Endothelial cell of umbilical vein (primary cell): ENCODE data around the gene OTULIN.

ENCODE experiments used
- CTCF ChIP-seq, 2 donors: IDR thresholded peaks; 1 replicate in 1 of 2; 2 replicates in 1 of 2; pipeline ENCODE4 v1.5.1; 2011; ENCODE audit warnings: low read length in 2 of 2, mild to moderate bottlenecking in 2 of 2, moderate library complexity in 2 of 2, control low read depth in 1 of 2, inconsistent platforms in 1 of 2, low read depth in 1 of 2; ENCODE audit not compliant: insufficient read depth in 1 of 2; ENCODE audit errors: extremely low read depth in 1 of 2
- FOS ChIP-seq: IDR thresholded peaks from 2 replicates; pipeline ENCODE4 v1.6.1; 2011; ENCODE audit warnings: mild to moderate bottlenecking, low read length, moderate library complexity, borderline replicate concordance; ENCODE audit not compliant: insufficient read depth
- JUN ChIP-seq: IDR thresholded peaks from 2 replicates; pipeline ENCODE4 v1.6.1; 2011; ENCODE audit warnings: borderline replicate concordance, low read depth; ENCODE audit not compliant: insufficient read length, insufficient read depth
- POLR2A ChIP-seq: IDR thresholded peaks from 2 replicates; pipeline ENCODE4 v1.6.1; 2012; ENCODE audit warnings: low read depth, mild to moderate bottlenecking, control low read depth, low read length
- POLR2AphosphoS5 ChIP-seq: IDR thresholded peaks from 2 replicates; pipeline ENCODE4 v1.6.1; 2012; ENCODE audit warnings: low read depth, mild to moderate bottlenecking, control low read depth, low read length, moderate library complexity; ENCODE audit not compliant: insufficient read depth
- TF ChIP-seq, protein P1 (sequence below): IDR thresholded peaks from 2 replicates; pipeline ENCODE4 v1.6.1; 2011; ENCODE audit not compliant: insufficient read depth, insufficient read length

DNA sequence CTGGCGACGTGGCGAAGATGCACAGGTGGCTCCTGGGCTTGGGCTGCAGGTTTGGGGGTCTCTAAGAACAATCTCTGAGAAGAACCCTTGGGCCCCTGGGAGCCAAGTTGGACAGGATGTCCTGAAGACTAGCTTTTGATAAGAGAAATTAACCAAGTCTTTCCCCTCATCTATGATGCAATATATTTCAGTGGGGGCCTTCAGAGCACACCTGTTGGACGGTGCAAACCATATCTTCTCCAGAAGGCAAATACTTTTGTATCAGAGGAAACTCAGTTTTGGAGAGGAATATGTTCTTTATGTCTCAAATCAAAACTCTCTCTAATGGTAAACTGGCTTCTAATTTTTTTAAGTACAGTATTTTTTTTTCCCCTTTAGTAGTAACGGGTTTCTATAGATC lies 28.6 kb downstream of the OTULIN start:
- no peak for TF ChIP-seq CTCF (IDR thresholded peaks at IDR 0.05; ENCODE audit: extremely low read depth in 1 of 2, insufficient read depth in 1 of 2, low read depth in 1 of 2, low read length in 2 of 2)
- no peak for TF ChIP-seq JUN
- no peak for TF ChIP-seq POLR2A
- TF ChIP-seq, protein P1, sequence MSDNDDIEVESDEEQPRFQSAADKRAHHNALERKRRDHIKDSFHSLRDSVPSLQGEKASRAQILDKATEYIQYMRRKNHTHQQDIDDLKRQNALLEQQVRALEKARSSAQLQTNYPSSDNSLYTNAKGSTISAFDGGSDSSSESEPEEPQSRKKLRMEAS, result no peak
- no peak for TF ChIP-seq POLR2AphosphoS5
- TF ChIP-seq FOS, result no peak
